ENCODE results near the gene BAZ2B. TPM values are rescaled to one million over a fixed set of nuclear protein-coding genes. Genes with fewer than 3 reads are reported as not detected.

BAZ2B gene
- total RNA-seq, 6 donors from 2014 or later = 59.4 to 233 (median 103) TPM

- H3K4me1 ChIP-seq = peaks cover 6 to 18% (median 12%) of the 10 kb centered on the region in 4 donors
- DNase-seq (no peak), ATAC-seq (ENCODE audit: low FRiP score in 2 of 2) (no peak)
- no peaks in the 10 kb centered on the region for H3K36me3 ChIP-seq
- WGBS, 2 donors = 73 to 76% methylated on average over 2 of the region's 2 CpGs
- H3K9me3 ChIP-seq = no peaks in the 10 kb centered on the region
- TF ChIP-seq EP300 (IDR thresholded peaks at IDR 0.05) = no peak
- no peak for TF ChIP-seq POLR2A (IDR thresholded peaks at IDR 0.05)
- no peak for TF ChIP-seq CTCF (IDR thresholded peaks at IDR 0.05)
- no peak for TF ChIP-seq POLR2AphosphoS5 (IDR thresholded peaks at IDR 0.05)
- H3K4me3 ChIP-seq = no peak overlapping the region
- no peak overlapping the region for H3K27ac ChIP-seq
- H3K27me3 ChIP-seq = no peaks in the 10 kb centered on the region
These were observed 95.1 kb downstream of the BAZ2B start for GRCh38 chr2:159521272-159521671.

GRCh38 chr2:159518321-159519005 is 97.9 kb downstream of the BAZ2B start:
- Histone ChIP-seq H3K27ac (peak overlapping the region; percentile 9 to 40 (median 37)), H3K4me1 (peaks cover 12 to 27% (median 20%) of the 10 kb centered on the region in 4 donors), H3K9me3 (no peaks in the 10 kb centered on the region), H3K36me3 (no peaks in the 10 kb centered on the region), H3K27me3 (no peaks in the 10 kb centered on the region), H3K4me3 (no peak overlapping the region)
- TF ChIP-seq EP300 (IDR thresholded peaks at IDR 0.05) = no peak
- TF ChIP-seq POLR2AphosphoS5 (IDR thresholded peaks at IDR 0.05) = no peak
- TF ChIP-seq CTCF (IDR thresholded peaks at IDR 0.05) = no peak
- TF ChIP-seq POLR2A (IDR thresholded peaks at IDR 0.05) = no peak
- peak in 1 of 2 donors; percentile 26 for ATAC-seq (ENCODE audit: low FRiP score in 2 of 2)
- no peak for DNase-seq
- WGBS, 2 donors = 52 to 59% methylated on average over 3 of the region's 3 CpGs

- Histone ChIP-seq H3K4me1 (peaks cover 11 to 35% (median 21%) of the 10 kb centered on the region in 4 donors), H3K27ac (peak overlapping the region; percentile 70 to 86 (median 82)), H3K9me3 (no peaks in the 10 kb centered on the region), H3K4me3 (peak overlapping the region in 3 of 4 donors; percentile 35 to 47 (median 42)), H3K36me3 (no peaks in the 10 kb centered on the region), H3K27me3 (no peaks in the 10 kb centered on the region)
- DNase-seq = peak in 1 of 2 donors; percentile 32
- WGBS, 2 donors = 3 to 4% methylated on average over 6 of the region's 6 CpGs
- ATAC-seq (ENCODE audit: low FRiP score in 2 of 2) = peak; percentile 85 to 86
- TF ChIP-seq POLR2AphosphoS5 (IDR thresholded peaks at IDR 0.05) (peak in 1 of 2 donors; percentile 24), POLR2A (IDR thresholded peaks at IDR 0.05) (peak in 2 of 4 donors; percentile 21 to 54), CTCF (IDR thresholded peaks at IDR 0.05) (peak in 1 of 6 experiments; percentile 11), EP300 (IDR thresholded peaks at IDR 0.05) (no peak)
These were observed 100.0 kb downstream of the BAZ2B start for GRCh38 chr2:159516241-159516758.

- Histone ChIP-seq H3K36me3 (no peaks in the 10 kb centered on the region), H3K4me1 (peaks cover 10 to 35% (median 21%) of the 10 kb centered on the region in 4 donors), H3K9me3 (no peaks in the 10 kb centered on the region), H3K27ac (peak overlapping the region in 3 of 4 donors; percentile 81 to 86 (median 83)), H3K27me3 (no peaks in the 10 kb centered on the region), H3K4me3 (peak overlapping the region in 3 of 4 donors; percentile 35 to 47 (median 42))
- WGBS, 2 donors = 33 to 54% methylated on average over 1 of the region's 1 CpG
- no peak for DNase-seq
- peak in 1 of 2 donors; percentile 40 for ATAC-seq (ENCODE audit: low FRiP score in 2 of 2)
- TF ChIP-seq POLR2AphosphoS5 (IDR thresholded peaks at IDR 0.05) (no peak), POLR2A (IDR thresholded peaks at IDR 0.05) (no peak), EP300 (IDR thresholded peaks at IDR 0.05) (no peak)
These were observed 100.9 kb downstream of the BAZ2B start for GRCh38 chr2:159515441-159515840.

- Histone ChIP-seq H3K27ac (no peak overlapping the region), H3K9me3 (no peaks in the 10 kb centered on the region), H3K36me3 (no peaks in the 10 kb centered on the region), H3K4me1 (peaks cover 11 to 40% (median 21%) of the 10 kb centered on the region in 4 donors), H3K4me3 (no peak overlapping the region), H3K27me3 (no peaks in the 10 kb centered on the region)
- TF ChIP-seq POLR2AphosphoS5 (IDR thresholded peaks at IDR 0.05) (no peak), POLR2A (IDR thresholded peaks at IDR 0.05) (no peak), EP300 (IDR thresholded peaks at IDR 0.05) (no peak), CTCF (IDR thresholded peaks at IDR 0.05) (no peak)
- ATAC-seq (ENCODE audit: low FRiP score in 2 of 2) (no peak), DNase-seq (no peak)
- 88 to 95% methylated on average over 1 of the region's 1 CpG for WGBS, 2 donors
These were observed 102.6 kb downstream of the BAZ2B start for GRCh38 chr2:159513745-159514144.
